ENCODE results near the gene GATD1. TPM values are rescaled to one million over a fixed set of nuclear protein-coding genes. Genes with fewer than 3 reads are reported as not detected.

The GATD1 gene
- polyA plus RNA-seq, 1 experiment: 37.9 TPM

DNA sequence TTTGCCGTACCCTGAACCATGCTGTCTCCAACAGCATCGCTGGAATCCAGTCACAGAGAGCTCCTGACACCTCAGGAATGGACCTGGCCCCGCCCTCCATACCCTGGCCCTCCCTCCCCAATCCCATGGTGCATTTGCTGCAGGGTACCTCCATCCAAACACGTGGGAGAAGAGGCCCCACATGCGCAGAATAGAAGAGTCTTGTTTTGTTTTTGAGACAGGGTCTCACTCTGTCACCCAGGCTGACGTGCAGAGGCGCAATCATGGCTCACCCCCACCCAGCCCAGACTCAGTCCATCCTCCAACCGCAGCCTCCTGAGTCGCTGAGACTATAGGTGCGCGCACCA lies 39.1 kb upstream of the GATD1 start:
- Histone ChIP-seq H3K4me3 (ENCODE audit: low read depth, low read length) (no peak overlapping the region), H3K36me3 (ENCODE audit: control insufficient read depth, insufficient read depth, low read length) (peaks cover 22% of the 10 kb centered on the region), H3K27me3 (ENCODE audit: control insufficient read depth, insufficient read depth, low read length) (no peaks in the 10 kb centered on the region)
- ChIA-PET CTCF (no interaction called here), POLR2A (interaction anchor here (0.6 kb wide), 1 partner anchor 26 kb away, joined by 3 read pairs; the partner anchor contains the start of gene TSPAN4)
- no peak for DNase-seq (ENCODE audit: low read depth)
- TF ChIP-seq, protein P1, sequence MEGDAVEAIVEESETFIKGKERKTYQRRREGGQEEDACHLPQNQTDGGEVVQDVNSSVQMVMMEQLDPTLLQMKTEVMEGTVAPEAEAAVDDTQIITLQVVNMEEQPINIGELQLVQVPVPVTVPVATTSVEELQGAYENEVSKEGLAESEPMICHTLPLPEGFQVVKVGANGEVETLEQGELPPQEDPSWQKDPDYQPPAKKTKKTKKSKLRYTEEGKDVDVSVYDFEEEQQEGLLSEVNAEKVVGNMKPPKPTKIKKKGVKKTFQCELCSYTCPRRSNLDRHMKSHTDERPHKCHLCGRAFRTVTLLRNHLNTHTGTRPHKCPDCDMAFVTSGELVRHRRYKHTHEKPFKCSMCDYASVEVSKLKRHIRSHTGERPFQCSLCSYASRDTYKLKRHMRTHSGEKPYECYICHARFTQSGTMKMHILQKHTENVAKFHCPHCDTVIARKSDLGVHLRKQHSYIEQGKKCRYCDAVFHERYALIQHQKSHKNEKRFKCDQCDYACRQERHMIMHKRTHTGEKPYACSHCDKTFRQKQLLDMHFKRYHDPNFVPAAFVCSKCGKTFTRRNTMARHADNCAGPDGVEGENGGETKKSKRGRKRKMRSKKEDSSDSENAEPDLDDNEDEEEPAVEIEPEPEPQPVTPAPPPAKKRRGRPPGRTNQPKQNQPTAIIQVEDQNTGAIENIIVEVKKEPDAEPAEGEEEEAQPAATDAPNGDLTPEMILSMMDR (IDR thresholded peaks at IDR 0.05; ENCODE audit: insufficient read depth, low read depth, low read length): no peak

- Histone ChIP-seq H3K36me3 (ENCODE audit: control insufficient read depth, insufficient read depth, low read length) (peaks cover 23% of the 10 kb centered on the region), H3K27me3 (ENCODE audit: control insufficient read depth, insufficient read depth, low read length) (no peaks in the 10 kb centered on the region), H3K4me3 (ENCODE audit: low read depth, low read length) (no peak overlapping the region)
- ChIA-PET CTCF (no interaction called here), POLR2A (interaction anchor here (0.6 kb wide), 1 partner anchor 27 kb away, joined by 3 read pairs; the partner anchor contains the start of gene TSPAN4)
- TF ChIP-seq, protein P1 (IDR thresholded peaks at IDR 0.05; ENCODE audit: insufficient read depth, low read depth, low read length): no peak
- DNase-seq (ENCODE audit: low read depth): no peak
Measured at GRCh38 chr11:815675-816432, 38.6 kb upstream of the GATD1 start.

GRCh38 chr11:813456-814096 lies 36.3 kb upstream of the GATD1 start:
- ChIA-PET CTCF (no interaction called here), POLR2A (no interaction called here)
- TF ChIP-seq, protein P1 (IDR thresholded peaks at IDR 0.05; ENCODE audit: insufficient read depth, low read depth, low read length): no peak
- no peaks in the 10 kb centered on the region for H3K27me3 ChIP-seq (ENCODE audit: control insufficient read depth, insufficient read depth, low read length)
- H3K4me3 ChIP-seq (ENCODE audit: low read depth, low read length): no peak overlapping the region
- DNase-seq (ENCODE audit: low read depth): no peak
- peaks cover 23% of the 10 kb centered on the region for H3K36me3 ChIP-seq (ENCODE audit: control insufficient read depth, insufficient read depth, low read length)

GRCh38 chr11:813072-813455 lies 35.8 kb upstream of the GATD1 start:
- DNase-seq (ENCODE audit: low read depth): no peak
- Histone ChIP-seq H3K36me3 (ENCODE audit: control insufficient read depth, insufficient read depth, low read length) (peaks cover 23% of the 10 kb centered on the region), H3K27me3 (ENCODE audit: control insufficient read depth, insufficient read depth, low read length) (no peaks in the 10 kb centered on the region), H3K4me3 (ENCODE audit: low read depth, low read length) (no peak overlapping the region)
- CTCF ChIA-PET: no interaction called here
- TF ChIP-seq, protein P1 (IDR thresholded peaks at IDR 0.05; ENCODE audit: insufficient read depth, low read depth, low read length): no peak
- POLR2A ChIA-PET: no interaction called here

DNA sequence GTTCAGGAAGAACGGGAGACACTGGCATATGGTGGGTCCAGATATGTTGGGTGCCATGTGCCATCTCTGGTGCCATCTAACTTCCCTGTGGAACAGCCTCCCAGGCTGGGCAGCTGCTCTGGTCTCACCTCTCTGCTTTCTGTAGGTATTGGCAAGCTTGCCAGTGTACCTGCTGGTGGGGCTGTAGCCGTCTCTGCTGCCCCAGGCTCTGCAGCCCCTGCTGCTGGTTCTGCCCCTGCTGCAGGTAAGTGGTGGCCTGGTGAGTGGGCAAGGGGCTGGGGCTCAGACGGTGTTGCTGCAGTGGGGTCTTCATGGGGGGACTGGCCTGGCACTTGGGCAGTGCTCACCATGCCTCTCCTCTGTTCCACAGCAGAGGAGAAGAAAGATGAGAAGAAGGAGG lies 35.1 kb upstream of the GATD1 start:
- Histone ChIP-seq H3K4me3 (ENCODE audit: low read depth, low read length) (no peak overlapping the region), H3K36me3 (ENCODE audit: control insufficient read depth, insufficient read depth, low read length) (peaks cover 23% of the 10 kb centered on the region), H3K27me3 (ENCODE audit: control insufficient read depth, insufficient read depth, low read length) (no peaks in the 10 kb centered on the region)
- POLR2A ChIA-PET: no interaction called here
- CTCF ChIA-PET: interaction anchor here (1.5 kb wide), 1 partner anchor 238 kb away, joined by 3 read pairs; no protein-coding TSS in a partner anchor
- TF ChIP-seq, protein P1 (IDR thresholded peaks at IDR 0.05; ENCODE audit: insufficient read depth, low read depth, low read length): no peak
- no peak for DNase-seq (ENCODE audit: low read depth)

Measured in BJ (cell line).